DND-41 (cell line): ENCODE results near the gene LYST.

Source experiments
- ATAC-seq: fragments of 200-7000 bp; cut with Tn5 transposase; 3 replicates; pipeline ENCODE4 v1.9.1; 2021; ENCODE audit warnings: low read depth; ENCODE audit not compliant: insufficient read depth
- DNase-seq: peaks from one replicate; pipeline ENCODE4 v3.0.0-alpha.2; 2020
- H2AFZ ChIP-seq: 2 replicates; pipeline ENCODE4 v1.6.0; 2012; ENCODE audit warnings: low read depth, low read length
- H3K27ac ChIP-seq: 2 replicates; pipeline ENCODE4 v1.5.1; 2012; ENCODE audit warnings: low read length, inconsistent platforms
- H3K27me3 ChIP-seq: fragments of 200-600 bp; sonication (generic); 2 replicates; pipeline ENCODE4 v1.6.0; 2012; ENCODE audit warnings: low read length, mild to moderate bottlenecking, inconsistent platforms; ENCODE audit not compliant: insufficient read depth, poor library complexity
- H3K36me3 ChIP-seq: 2 replicates; pipeline ENCODE4 v1.5.1; 2012; ENCODE audit warnings: low read length, inconsistent platforms; ENCODE audit not compliant: insufficient read depth
- H3K4me1 ChIP-seq: 2 replicates; pipeline ENCODE4 v1.5.1; 2012; ENCODE audit warnings: mild to moderate bottlenecking, low read length; ENCODE audit not compliant: insufficient read depth
- H3K4me2 ChIP-seq: 2 replicates; pipeline ENCODE4 v1.6.0; 2012; ENCODE audit warnings: mild to moderate bottlenecking, moderate library complexity, low read length, inconsistent platforms; ENCODE audit not compliant: insufficient read depth
- H3K4me3 ChIP-seq, 2 experiments: fragments of 200-600 bp in 1 of 2; shearing (Covaris generic) in 1 of 2; 2 replicates each; pipeline ENCODE4 v1.5.1; 2012 to 2016; ENCODE audit warnings: inconsistent platforms in 2 of 2, low read length in 2 of 2, mild to moderate bottlenecking in 2 of 2, low read depth in 1 of 2, moderate library complexity in 1 of 2
- H3K79me2 ChIP-seq: 2 replicates; pipeline ENCODE4 v1.6.0; 2012; ENCODE audit warnings: low read length, inconsistent platforms; ENCODE audit not compliant: insufficient read depth
- H3K9ac ChIP-seq: 2 replicates; pipeline ENCODE4 v1.6.0; 2012; ENCODE audit warnings: low read depth, mild to moderate bottlenecking, inconsistent platforms, low read length, moderate library complexity
- H3K9me3 ChIP-seq: 2 replicates; pipeline ENCODE4 v1.5.1; 2012; ENCODE audit warnings: low read length, moderate library complexity, mild to moderate bottlenecking, inconsistent platforms; ENCODE audit not compliant: insufficient read depth, severe bottlenecking
- H4K20me1 ChIP-seq: 2 replicates; pipeline ENCODE4 v1.6.0; 2012; ENCODE audit warnings: low read length; ENCODE audit not compliant: insufficient read depth
- EZH2 ChIP-seq: IDR thresholded peaks from 3 replicates; pipeline ENCODE4 v1.6.1; 2012; ENCODE audit warnings: borderline replicate concordance, low read depth, mild to moderate bottlenecking, moderate library complexity, low read length, inconsistent platforms; ENCODE audit not compliant: severe bottlenecking
- TF ChIP-seq, protein P1 (sequence below): IDR thresholded peaks from 2 replicates; pipeline ENCODE4 v1.5.1; 2012; ENCODE audit warnings: borderline replicate concordance, low read length, moderate library complexity, mild to moderate bottlenecking; ENCODE audit not compliant: poor library complexity, severe bottlenecking; ENCODE audit errors: extremely low read depth

LYST gene

DNA sequence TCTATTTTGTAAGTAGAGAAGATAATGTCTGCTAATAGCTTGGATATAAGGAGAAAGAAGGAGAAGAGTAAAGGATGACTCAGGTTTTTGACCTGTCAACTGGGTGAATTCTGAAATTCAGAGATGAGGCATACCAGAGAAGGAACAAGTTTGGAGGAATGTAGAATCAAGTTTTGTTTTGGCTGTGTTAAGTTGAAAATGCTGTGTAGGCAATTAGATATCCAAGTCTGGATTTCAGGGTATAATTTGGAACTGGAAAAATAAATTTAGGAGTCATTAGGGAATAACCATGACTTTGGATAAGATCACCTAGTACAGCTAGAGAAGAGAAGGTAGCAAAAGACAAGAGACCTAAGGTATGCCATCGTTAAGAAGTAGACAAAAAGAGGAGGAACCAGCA is 194.7 kb downstream of the LYST start:
- no peak overlapping the region for H3K27ac ChIP-seq
- no peaks in the 10 kb centered on the region for H3K27me3 ChIP-seq
- TF ChIP-seq, protein P1, sequence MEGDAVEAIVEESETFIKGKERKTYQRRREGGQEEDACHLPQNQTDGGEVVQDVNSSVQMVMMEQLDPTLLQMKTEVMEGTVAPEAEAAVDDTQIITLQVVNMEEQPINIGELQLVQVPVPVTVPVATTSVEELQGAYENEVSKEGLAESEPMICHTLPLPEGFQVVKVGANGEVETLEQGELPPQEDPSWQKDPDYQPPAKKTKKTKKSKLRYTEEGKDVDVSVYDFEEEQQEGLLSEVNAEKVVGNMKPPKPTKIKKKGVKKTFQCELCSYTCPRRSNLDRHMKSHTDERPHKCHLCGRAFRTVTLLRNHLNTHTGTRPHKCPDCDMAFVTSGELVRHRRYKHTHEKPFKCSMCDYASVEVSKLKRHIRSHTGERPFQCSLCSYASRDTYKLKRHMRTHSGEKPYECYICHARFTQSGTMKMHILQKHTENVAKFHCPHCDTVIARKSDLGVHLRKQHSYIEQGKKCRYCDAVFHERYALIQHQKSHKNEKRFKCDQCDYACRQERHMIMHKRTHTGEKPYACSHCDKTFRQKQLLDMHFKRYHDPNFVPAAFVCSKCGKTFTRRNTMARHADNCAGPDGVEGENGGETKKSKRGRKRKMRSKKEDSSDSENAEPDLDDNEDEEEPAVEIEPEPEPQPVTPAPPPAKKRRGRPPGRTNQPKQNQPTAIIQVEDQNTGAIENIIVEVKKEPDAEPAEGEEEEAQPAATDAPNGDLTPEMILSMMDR: no peak
- TF ChIP-seq EZH2: no peak
- DNase-seq (no peak), ATAC-seq (no peak)
- no peaks in the 10 kb centered on the region for H3K36me3 ChIP-seq
- no peaks in the 10 kb centered on the region for H3K79me2 ChIP-seq
- no peak overlapping the region for H3K4me3 ChIP-seq
- no peak overlapping the region for H3K4me2 ChIP-seq
- H3K9me3 ChIP-seq: peaks cover 37% of the 10 kb centered on the region
- H3K4me1 ChIP-seq: no peaks in the 10 kb centered on the region
- H4K20me1 ChIP-seq: no peaks in the 10 kb centered on the region
- no peak overlapping the region for H3K9ac ChIP-seq
- no peak overlapping the region for H2AFZ ChIP-seq

DNA sequence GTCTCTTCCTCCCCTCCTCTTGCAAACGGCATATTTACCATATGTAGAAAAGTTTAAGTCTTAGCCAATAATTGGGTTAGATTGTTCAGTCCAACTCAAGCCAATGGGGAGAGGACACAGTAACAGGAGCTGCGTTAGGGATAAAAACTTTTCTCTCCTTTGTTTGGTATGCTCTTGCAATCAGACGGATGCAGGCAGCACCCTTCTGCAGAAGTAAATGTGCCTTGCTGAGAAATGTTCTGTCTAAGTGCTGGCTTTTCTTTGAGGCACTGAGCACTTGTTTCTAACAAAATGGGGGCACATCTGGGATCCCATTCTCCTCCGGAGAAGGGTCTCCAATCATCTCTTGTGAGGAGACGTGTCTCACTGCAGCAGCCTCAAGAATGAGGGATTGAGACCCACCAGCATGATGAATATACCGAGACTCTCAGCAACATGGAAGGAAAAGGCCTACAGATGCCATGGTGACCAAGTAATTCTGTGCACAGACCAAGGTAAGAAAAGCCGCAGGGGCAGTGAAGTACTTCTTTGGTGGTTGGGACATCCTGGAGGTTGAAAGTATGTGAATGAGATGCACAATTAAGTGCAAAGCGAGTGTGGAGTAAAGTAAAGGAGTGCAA is 196.4 kb downstream of the LYST start:
- H3K4me2 ChIP-seq: no peak overlapping the region
- H3K4me1 ChIP-seq: no peaks in the 10 kb centered on the region
- DNase-seq (no peak), ATAC-seq (no peak)
- no peak overlapping the region for H3K9ac ChIP-seq
- H3K27ac ChIP-seq: no peak overlapping the region
- H3K36me3 ChIP-seq: no peaks in the 10 kb centered on the region
- no peaks in the 10 kb centered on the region for H3K79me2 ChIP-seq
- peaks cover 31% of the 10 kb centered on the region for H3K9me3 ChIP-seq
- H4K20me1 ChIP-seq: no peaks in the 10 kb centered on the region
- H3K4me3 ChIP-seq: no peak overlapping the region
- no peak for TF ChIP-seq EZH2
- TF ChIP-seq, protein P1: no peak
- H3K27me3 ChIP-seq: no peaks in the 10 kb centered on the region
- no peak overlapping the region for H2AFZ ChIP-seq

DNA sequence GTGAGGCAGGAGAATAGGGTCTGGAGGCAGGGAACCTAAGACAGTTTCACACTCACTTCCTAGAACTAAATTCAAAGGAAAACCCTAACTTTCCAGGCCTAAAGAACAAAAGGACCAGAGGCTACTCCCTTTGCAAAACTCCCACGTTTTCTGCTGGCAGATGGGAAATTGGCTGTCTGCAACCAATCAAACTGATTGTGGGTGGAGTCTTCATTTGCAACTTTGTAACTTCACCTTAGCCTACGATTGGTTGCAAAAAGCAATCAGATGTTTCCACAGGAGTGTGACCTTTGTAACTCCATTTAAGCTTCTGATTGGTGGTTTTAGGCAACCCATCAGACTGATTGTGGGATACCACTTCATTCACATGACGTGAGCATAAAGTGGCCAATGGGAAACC is 197.4 kb downstream of the LYST start:
- H3K4me3 ChIP-seq: no peak overlapping the region
- H3K9me3 ChIP-seq: peaks cover 25% of the 10 kb centered on the region
- no peak overlapping the region for H2AFZ ChIP-seq
- H3K79me2 ChIP-seq: no peaks in the 10 kb centered on the region
- ATAC-seq (no peak), DNase-seq (no peak)
- no peaks in the 10 kb centered on the region for H3K27me3 ChIP-seq
- H3K27ac ChIP-seq: no peak overlapping the region
- no peak overlapping the region for H3K9ac ChIP-seq
- no peaks in the 10 kb centered on the region for H3K4me1 ChIP-seq
- TF ChIP-seq, protein P1: no peak
- no peak for TF ChIP-seq EZH2
- H3K4me2 ChIP-seq: no peak overlapping the region
- no peaks in the 10 kb centered on the region for H4K20me1 ChIP-seq
- H3K36me3 ChIP-seq: no peaks in the 10 kb centered on the region

DNA sequence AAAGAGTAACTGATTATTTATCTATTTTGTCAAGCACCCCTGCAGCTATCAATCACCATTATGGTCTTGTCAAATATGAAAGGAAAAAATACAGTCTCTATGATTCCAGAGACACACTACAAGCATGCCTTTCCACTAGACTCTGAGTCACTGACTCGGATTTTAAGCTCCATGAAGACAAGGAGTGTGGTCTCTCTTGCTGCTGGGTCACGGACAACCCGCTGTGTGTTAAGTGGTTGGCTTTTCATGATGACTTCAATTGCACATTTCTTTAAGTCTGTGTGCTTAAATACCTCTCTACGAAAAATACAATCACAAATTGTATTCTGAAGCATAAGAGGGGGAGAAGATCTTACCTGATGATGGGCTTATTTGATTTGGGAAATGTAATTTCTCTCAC is 203.1 kb downstream of the LYST start:
- Histone ChIP-seq H3K27me3 (no peaks in the 10 kb centered on the region), H2AFZ (no peak overlapping the region), H3K4me3 (no peak overlapping the region), H3K4me1 (no peaks in the 10 kb centered on the region), H3K4me2 (no peak overlapping the region), H3K27ac (no peak overlapping the region), H3K36me3 (no peaks in the 10 kb centered on the region), H4K20me1 (no peaks in the 10 kb centered on the region), H3K9me3 (no peaks in the 10 kb centered on the region), H3K79me2 (no peaks in the 10 kb centered on the region), H3K9ac (no peak overlapping the region)
- no peak for TF ChIP-seq EZH2
- TF ChIP-seq, protein P1: no peak
- DNase-seq: no peak
- ATAC-seq: no peak
